ENCODE data around the gene LGALS12. TPM values are rescaled to one million over a fixed set of nuclear protein-coding genes. Genes with fewer than 3 reads are reported as not detected.

LGALS12 gene
- total and polyA plus RNA-seq, 2 donors (not counting 1 experiment from before 2014, with no cell fraction given) = not detected

Other genes with a start within 250 kb of the LGALS12 start
- gene SLC22A9, start 136.3 kb upstream of the LGALS12 start, total RNA-seq = not detected in 2 replicates
- gene SLC22A9, start 136.3 kb upstream of the LGALS12 start, polyA plus RNA-seq = not detected in 2 replicates
- 0.50 and 0.51 TPM in 2 replicates for gene PLAAT5, start 14.9 kb upstream of the LGALS12 start, total RNA-seq
- 0.07 and 0.16 TPM in 2 replicates for gene PLAAT5, start 14.9 kb upstream of the LGALS12 start, polyA plus RNA-seq
- gene PLAAT4, start 30.7 kb downstream of the LGALS12 start, total RNA-seq = 85.7 and 108 TPM in 2 replicates
- 47.4 and 69.1 TPM in 2 replicates for gene PLAAT4, start 30.7 kb downstream of the LGALS12 start, polyA plus RNA-seq
- not detected in 2 replicates for gene PLAAT2, start 57.3 kb downstream of the LGALS12 start, total RNA-seq
- not detected in 2 replicates for gene PLAAT2, start 57.3 kb downstream of the LGALS12 start, polyA plus RNA-seq
- gene PLAAT3, start 108.3 kb downstream of the LGALS12 start, total RNA-seq = 32.1 and 45.4 TPM in 2 replicates
- 11.4 and 40.9 TPM in 2 replicates for gene PLAAT3, start 108.3 kb downstream of the LGALS12 start, polyA plus RNA-seq
- 120 and 147 TPM in 2 replicates for gene ATL3, start 165.3 kb downstream of the LGALS12 start, total RNA-seq
- 89.5 and 111 TPM in 2 replicates for gene ATL3, start 165.3 kb downstream of the LGALS12 start, polyA plus RNA-seq
- 67.8 and 93.3 TPM in 2 replicates for gene RTN3, start 175.4 kb downstream of the LGALS12 start, total RNA-seq
- gene RTN3, start 175.4 kb downstream of the LGALS12 start, polyA plus RNA-seq = 158 and 167 TPM in 2 replicates

All from fibroblast of lung (primary cell).